Smooth muscle cell (in vitro differentiated cells): Measurements from ENCODE around the gene ATP2C1. TPM values are rescaled to one million over a fixed set of nuclear protein-coding genes. Genes with fewer than 3 reads are reported as not detected.

Experiments used
- DNase-seq: peaks from one replicate; lab custom pipeline; 2025; ENCODE audit not compliant: unreplicated experiment; lab: John Stamatoyannopoulos, UW
- H2AFZ ChIP-seq: fragments of 200-600 bp; sonication (generic); 2 replicates; pipeline ENCODE4 v1.6.0; 2016; ENCODE audit warnings: antibody characterized with exemption, low read depth, mild to moderate bottlenecking
- H3F3A ChIP-seq: fragments of 200-600 bp; sonication (generic); 2 replicates; pipeline ENCODE4 v1.6.0; 2017; ENCODE audit warnings: antibody characterized with exemption, low read depth
- H3K27ac ChIP-seq: fragments of 200-600 bp; sonication (generic); 2 replicates; pipeline ENCODE4 v1.5.1; 2016; ENCODE audit warnings: low read depth, mild to moderate bottlenecking
- H3K27me3 ChIP-seq: fragments of 200-600 bp; sonication (generic); 2 replicates; pipeline ENCODE4 v1.6.1; 2016; ENCODE audit warnings: low read depth, mild to moderate bottlenecking
- H3K36me3 ChIP-seq: fragments of 200-600 bp; sonication (generic); 2 replicates; pipeline ENCODE4 v1.5.1; 2016; ENCODE audit warnings: low read depth
- H3K4me1 ChIP-seq: fragments of 200-600 bp; sonication (generic); 2 replicates; pipeline ENCODE4 v1.5.1; 2016; ENCODE audit warnings: low read depth
- H3K4me2 ChIP-seq: fragments of 200-600 bp; sonication (generic); 2 replicates; pipeline ENCODE4 v1.6.0; 2016; ENCODE audit warnings: mild to moderate bottlenecking
- H3K4me3 ChIP-seq: fragments of 200-600 bp; sonication (generic); 2 replicates; pipeline ENCODE4 v1.5.1; 2016; ENCODE audit warnings: mild to moderate bottlenecking
- H3K79me2 ChIP-seq: fragments of 200-600 bp; sonication (generic); 2 replicates; pipeline ENCODE4 v1.6.0; 2016; ENCODE audit warnings: low read depth, mild to moderate bottlenecking
- H3K9ac ChIP-seq: fragments of 200-600 bp; sonication (generic); 2 replicates; pipeline ENCODE4 v1.6.0; 2016; ENCODE audit warnings: low read depth
- H3K9me3 ChIP-seq: fragments of 200-600 bp; sonication (generic); replicated peaks from 2 replicates; pipeline ENCODE4 v1.5.1; 2016; ENCODE audit warnings: low read depth
- H4K20me1 ChIP-seq: fragments of 200-600 bp; sonication (generic); 2 replicates; pipeline ENCODE4 v1.6.0; 2016; ENCODE audit warnings: low read depth
- CTCF ChIP-seq: fragments of 200-600 bp; sonication (generic); IDR thresholded peaks from 2 replicates; pipeline ENCODE4 v1.5.1; 2017; ENCODE audit warnings: borderline replicate concordance, mild to moderate bottlenecking, antibody characterized with exemption; ENCODE audit not compliant: insufficient read depth, poor library complexity, severe bottlenecking
- WGBS: methylation state at CpG from one replicate; pipeline ENCODE4 v1.1.7; 2016; ENCODE audit warnings: low lambda C conversion rate; 5-methylcytosine and 5-hydroxymethylcytosine counted together
- polyA plus RNA-seq: library from polyadenylated mRNA; unstranded; fragments of >200 nt; fragmentation: Nextera tagmentation; extraction: Ambion mirVana; gene quantifications from 2 replicates; pipeline ENCODE4 v1.2.1, GENCODE V29; 2016
- total RNA-seq: library from RNA; depleted of rRNA; stranded (reverse); fragments of >200 nt; gene quantifications from 2 replicates; pipeline ENCODE4 v1.2.3, GENCODE V29; 2014

Gene ATP2C1
- total and polyA plus RNA-seq, 2 experiments from 2014 or later = 36.0 to 85.9 TPM

- Histone ChIP-seq H3K4me2 (no peak overlapping the region), H3K4me3 (no peak overlapping the region), H3K27me3 (no peaks in the 10 kb centered on the region), H3K36me3 (no peaks in the 10 kb centered on the region), H3K9ac (no peak overlapping the region), H3K4me1 (no peaks in the 10 kb centered on the region), H3F3A (no peaks in the 10 kb centered on the region), H3K9me3 (no peaks in the 10 kb centered on the region), H4K20me1 (no peaks in the 10 kb centered on the region), H3K79me2 (no peaks in the 10 kb centered on the region), H2AFZ (no peak overlapping the region), H3K27ac (no peak overlapping the region)
- WGBS = 95% methylated on average over 2 of the region's 2 CpGs
- DNase-seq = no peak
- TF ChIP-seq CTCF = no peak
Measured at GRCh38 chr3:131007256-131007655, 113.4 kb downstream of the ATP2C1 start.

GRCh38 chr3:131007782-131008181 lies 113.9 kb downstream of the ATP2C1 start:
- H3K79me2 ChIP-seq = no peaks in the 10 kb centered on the region
- no peaks in the 10 kb centered on the region for H3K4me1 ChIP-seq
- H3K9me3 ChIP-seq = no peaks in the 10 kb centered on the region
- no peaks in the 10 kb centered on the region for H4K20me1 ChIP-seq
- no peak overlapping the region for H3K4me3 ChIP-seq
- no peak for DNase-seq
- H3F3A ChIP-seq = no peaks in the 10 kb centered on the region
- H3K9ac ChIP-seq = no peak overlapping the region
- no peak overlapping the region for H3K4me2 ChIP-seq
- H3K27ac ChIP-seq = no peak overlapping the region
- 96% methylated on average over 2 of the region's 2 CpGs for WGBS
- no peak overlapping the region for H2AFZ ChIP-seq
- no peaks in the 10 kb centered on the region for H3K27me3 ChIP-seq
- H3K36me3 ChIP-seq = no peaks in the 10 kb centered on the region
- no peak for TF ChIP-seq CTCF

GRCh38 chr3:131008326-131008725 lies 114.4 kb downstream of the ATP2C1 start:
- Histone ChIP-seq H3K4me1 (no peaks in the 10 kb centered on the region), H3K27me3 (no peaks in the 10 kb centered on the region), H3K27ac (no peak overlapping the region), H4K20me1 (no peaks in the 10 kb centered on the region), H2AFZ (no peak overlapping the region), H3F3A (no peaks in the 10 kb centered on the region), H3K36me3 (no peaks in the 10 kb centered on the region), H3K4me2 (no peak overlapping the region), H3K79me2 (no peaks in the 10 kb centered on the region), H3K9ac (no peak overlapping the region), H3K4me3 (no peak overlapping the region), H3K9me3 (no peaks in the 10 kb centered on the region)
- DNase-seq = no peak
- TF ChIP-seq CTCF = no peak
- WGBS = 100% methylated on average over 1 of the region's 1 CpG

GRCh38 chr3:131009698-131010097 lies 115.8 kb downstream of the ATP2C1 start:
- H3K4me2 ChIP-seq = no peak overlapping the region
- no peaks in the 10 kb centered on the region for H3F3A ChIP-seq
- no peak overlapping the region for H3K9ac ChIP-seq
- no peaks in the 10 kb centered on the region for H3K27me3 ChIP-seq
- WGBS = 100% methylated on average over 1 of the region's 1 CpG
- no peak for TF ChIP-seq CTCF
- no peaks in the 10 kb centered on the region for H3K36me3 ChIP-seq
- no peaks in the 10 kb centered on the region for H4K20me1 ChIP-seq
- no peaks in the 10 kb centered on the region for H3K4me1 ChIP-seq
- H3K9me3 ChIP-seq = no peaks in the 10 kb centered on the region
- DNase-seq = no peak
- no peaks in the 10 kb centered on the region for H3K79me2 ChIP-seq
- no peak overlapping the region for H3K4me3 ChIP-seq
- no peak overlapping the region for H2AFZ ChIP-seq
- H3K27ac ChIP-seq = no peak overlapping the region
